A549 (cell line): ENCODE data around the gene CTSF. TPM values are rescaled to one million over a fixed set of nuclear protein-coding genes. Genes with fewer than 3 reads are reported as not detected.

ENCODE experiments used
- ATAC-seq, 2 experiments: fragments of 200-7000 bp in 1 of 2; fragments of >200 bp in 1 of 2; cut with Nextera tagmentation in 1 of 2; cut with Tn5 transposase in 1 of 2; 3 replicates each; pipeline versions ENCODE4 v1.8.0 to v1.9.1; 2018 to 2020; ENCODE audit warnings: mild to moderate bottlenecking in 1 of 2, moderate library complexity in 1 of 2
- CTCF ChIA-PET: fragments of 300-600 bp; sonication (Branson Sonifier 250); formaldehyde crosslinking; extraction: SDS; loops from one replicate; lab custom pipeline; 2021; ENCODE audit warnings: antibody characterized with exemption, inconsistent platforms; lab: Yijun Ruan, JAX
- POLR2A ChIA-PET: fragments of 350-600 bp; formaldehyde crosslinking; extraction: SDS; loops from one replicate; lab custom pipeline; 2021; ENCODE audit warnings: antibody characterized with exemption, inconsistent platforms; lab: Yijun Ruan, JAX
- DNase-seq, 2 experiments: peaks; one replicate each; pipeline versions ENCODE4 v3.0.0 to v3.0.0-alpha.2; 2011 to 2016; ENCODE audit warnings: low read depth in 1 of 2, low spot score in 1 of 2
- FAIRE-seq: peaks from 2 replicates; lab custom pipeline; 2011; peaks lifted over from hg19 to GRCh38; lab: Jason Lieb, UNC
- H3K27ac ChIP-seq, 2 experiments: fragments of >200 bp; sonication (Bioruptor Twin); formaldehyde crosslinking; 3 replicates each; pipeline ENCODE4 v1.5.1; 2016 to 2017
- H3K4me1 ChIP-seq: fragments of >200 bp; sonication (Bioruptor Twin); formaldehyde crosslinking; 3 replicates; pipeline ENCODE4 v1.6.1; 2016
- H3K4me2 ChIP-seq: fragments of >200 bp; sonication (Bioruptor Twin); formaldehyde crosslinking; 3 replicates; pipeline ENCODE4 v1.6.1; 2016
- H3K4me3 ChIP-seq: fragments of >200 bp; sonication (Bioruptor Twin); formaldehyde crosslinking; 3 replicates; pipeline ENCODE4 v1.5.1; 2016
- H3K9me3 ChIP-seq: fragments of >200 bp; sonication (Bioruptor Twin); formaldehyde crosslinking; 3 replicates; pipeline ENCODE4 v1.6.1; 2016
- CBX8 ChIP-seq: fragments of 200-600 bp; sonication (generic); IDR thresholded peaks from 2 replicates; pipeline ENCODE4 v1.6.1; 2016
- FOSL2 ChIP-seq, 2 experiments: fragments of 450-650 bp in 1 of 2; fragments of >200 bp in 1 of 2; sonication (Bioruptor Twin) in 1 of 2; formaldehyde crosslinking; IDR thresholded peaks; 2 replicates each; pipeline versions ENCODE4 v1.5.0 to v1.6.1; 2016 to 2020; ENCODE audit warnings: mild to moderate bottlenecking in 1 of 2, moderate library complexity in 1 of 2
- FOXS1 ChIP-seq: fragments of 250-450 bp; sonication (Bioruptor Pico); IDR thresholded peaks from 2 replicates; pipeline ENCODE4 v1.5.0; 2020; ENCODE audit warnings: mild to moderate bottlenecking, moderate library complexity
- HEYL ChIP-seq: fragments of 250-450 bp; sonication (Bioruptor Pico); IDR thresholded peaks from 2 replicates; pipeline ENCODE4 v1.8.0; 2021; ENCODE audit warnings: mild to moderate bottlenecking, moderate library complexity
- HOXA7 ChIP-seq: fragments of 250-450 bp; sonication (Bioruptor Pico); IDR thresholded peaks from 2 replicates; pipeline ENCODE4 v1.5.0; 2020; ENCODE audit warnings: mild to moderate bottlenecking, moderate library complexity
- HOXB13 ChIP-seq: fragments of 250-450 bp; sonication (Bioruptor Pico); IDR thresholded peaks from 2 replicates; pipeline ENCODE4 v1.5.0; 2020; ENCODE audit warnings: low read depth, mild to moderate bottlenecking, moderate library complexity
- HOXB5 ChIP-seq: fragments of 250-450 bp; sonication (Bioruptor Pico); IDR thresholded peaks from 2 replicates; pipeline ENCODE4 v1.5.0; 2020; ENCODE audit warnings: mild to moderate bottlenecking, moderate library complexity
- KDM1A ChIP-seq: fragments of 200-600 bp; sonication (generic); IDR thresholded peaks from 2 replicates; pipeline ENCODE4 v1.6.1; 2016; ENCODE audit warnings: low read depth, mild to moderate bottlenecking
- MYC ChIP-seq: IDR thresholded peaks from 2 replicates; pipeline ENCODE4 v1.6.1; 2012; ENCODE audit warnings: mild to moderate bottlenecking, inconsistent platforms, low read length, improper control_type of control experiment, borderline replicate concordance
- NPAS2 ChIP-seq: fragments of 250-450 bp; sonication (Bioruptor Pico); IDR thresholded peaks from 2 replicates; pipeline ENCODE4 v1.8.0; 2022; ENCODE audit warnings: mild to moderate bottlenecking, moderate library complexity, borderline replicate concordance
- PHF8 ChIP-seq: fragments of 200-600 bp; sonication (generic); IDR thresholded peaks from 2 replicates; pipeline ENCODE4 v1.6.1; 2016; ENCODE audit warnings: low read depth, mild to moderate bottlenecking, antibody characterized with exemption, moderate library complexity, borderline replicate concordance
- RAD21 ChIP-seq, 2 experiments: fragments of >200 bp in 1 of 2; sonication (Bioruptor Twin) in 1 of 2; formaldehyde crosslinking in 1 of 2; IDR thresholded peaks in 1 of 2; conservative IDR thresholded peaks in 1 of 2; 2 replicates in 1 of 2; 3 replicates in 1 of 2; pipeline ENCODE4 v1.6.1; 2012 to 2018; ENCODE audit warnings: inconsistent platforms in 1 of 2
- RCOR1 ChIP-seq: fragments of 150-350 bp; IDR thresholded peaks from 2 replicates; pipeline ENCODE4 v1.6.1; 2014; ENCODE audit warnings: antibody characterized with exemption, low read length, low read depth
- REST ChIP-seq: fragments of 200-600 bp; sonication (generic); IDR thresholded peaks from 2 replicates; pipeline ENCODE4 v1.6.1; 2016; ENCODE audit warnings: antibody characterized with exemption, mild to moderate bottlenecking, moderate library complexity
- SREBF2 ChIP-seq: fragments of 450-650 bp; IDR thresholded peaks from 2 replicates; pipeline ENCODE4 v1.6.1; 2014; ENCODE audit warnings: mild to moderate bottlenecking, moderate library complexity
- WGBS: methylation state at CpG from one replicate; pipeline ENCODE4 v1.1.6; 2017; ENCODE audit errors: missing lambda C conversion rate; 5-methylcytosine and 5-hydroxymethylcytosine counted together
- polyA plus RNA-seq, 4 experiments: library from polyadenylated mRNA; depleted of rRNA in 3 of 4; stranded (reverse); fragments of >200 nt; fragmentation: RNase III in 1 of 4; extraction: RNeasy Plus Mini Kit Qiagen cat#74134 plus additional on column Dnase treatment in 1 of 4; gene quantifications; 2 replicates in 3 of 4; 3 replicates in 1 of 4; pipeline ENCODE4 v1.2.3, GENCODE V29; 2011 to 2017

Gene CTSF
- polyA plus RNA-seq, 2 of the 4 experiments (the other 2 are of a cell fraction), result 19.2 to 29.8 TPM

DNA sequence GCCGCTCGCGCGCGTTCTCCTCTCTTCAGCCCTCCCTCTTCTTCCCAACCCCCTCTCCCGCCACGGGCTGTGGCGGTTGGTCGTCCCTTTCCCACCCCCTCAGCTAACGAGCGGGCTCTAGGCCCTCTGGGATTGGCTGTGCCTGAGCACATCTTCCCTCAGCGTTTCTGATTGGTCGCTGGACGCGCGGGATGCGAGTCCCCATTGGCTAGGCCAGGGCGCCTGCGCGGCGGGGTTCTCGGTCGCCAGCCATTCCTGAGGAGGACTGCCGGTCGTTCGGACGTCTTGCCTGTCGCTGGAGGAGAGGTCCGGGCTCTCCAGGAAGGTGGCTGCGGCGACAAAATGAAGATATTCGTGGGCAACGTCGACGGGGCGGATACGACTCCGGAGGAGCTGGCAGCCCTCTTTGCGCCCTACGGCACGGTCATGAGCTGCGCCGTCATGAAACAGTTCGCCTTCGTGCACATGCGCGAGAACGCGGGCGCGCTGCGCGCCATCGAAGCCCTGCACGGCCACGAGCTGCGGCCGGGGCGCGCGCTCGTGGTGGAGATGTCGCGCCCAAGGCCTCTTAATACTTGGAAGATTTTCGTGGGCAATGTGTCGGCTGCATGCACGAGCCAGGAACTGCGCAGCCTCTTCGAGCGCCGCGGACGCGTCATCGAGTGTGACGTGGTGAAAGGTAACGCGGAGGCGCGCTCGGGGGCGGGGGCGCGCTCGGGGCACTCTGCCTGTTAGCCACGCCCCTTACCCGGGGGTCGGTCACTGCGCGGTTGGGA lies 48.2 kb upstream of the CTSF start, which contains the start of gene RBM14 (continued):
- no peak for TF ChIP-seq RAD21 (conservative IDR thresholded peaks at IDR 0.05 in 1 of 2, IDR thresholded peaks at IDR 0.05 in 1 of 2)
- peak; percentile 67; the same call in 1 of the 2 replicates for TF ChIP-seq HEYL (CRISPR knock-in tag)
- 0 out of 2 replicates have a peak, but pooled peaks have one; percentile 33 for TF ChIP-seq FOXS1
- TF ChIP-seq KDM1A, result no peak

DNA sequence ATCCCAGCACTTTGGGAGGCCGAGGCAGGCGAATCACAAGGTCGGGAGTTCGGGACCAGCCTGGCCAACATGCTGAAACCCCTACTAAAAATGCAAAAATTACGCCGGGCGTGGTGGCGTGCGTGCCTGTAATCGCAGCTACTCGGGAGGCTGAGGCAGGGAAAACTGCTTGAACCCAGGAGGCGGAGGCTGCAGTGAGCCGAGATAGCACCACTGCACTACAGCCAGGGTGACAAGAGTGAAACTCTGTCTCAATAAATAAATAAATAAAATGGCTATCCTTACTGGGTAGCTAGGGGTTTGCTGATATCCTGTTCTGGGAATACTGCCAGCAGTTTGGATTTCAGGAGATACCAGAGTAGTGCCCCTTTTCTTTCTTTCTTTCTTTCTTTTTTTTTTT lies 45.7 kb upstream of the CTSF start:
- Histone ChIP-seq H3K4me2 (no peak overlapping the region), H3K4me3 (no peak overlapping the region), H3K4me1 (peaks cover 9% of the 10 kb centered on the region), H3K9me3 (no peaks in the 10 kb centered on the region), H3K27ac (no peak overlapping the region)
- ATAC-seq (no peak), DNase-seq (no peak), FAIRE-seq (no peak)
- 93% methylated on average over 13 of the region's 13 CpGs for WGBS
- ChIA-PET CTCF (interaction anchor here (0.9 to 2.4 kb wide), 5 partner anchors 18 to 206 kb away, joined by 3 to 8 read pairs (median 4); partner anchors contain the start of gene RBM4B), POLR2A (interaction anchor here (0.6 to 2.1 kb wide), 2 partner anchors 24 to 815 kb away, joined by 4 to 7 read pairs; partner anchors contain the start of gene RBM4)
- TF ChIP-seq RCOR1 (no peak), FOSL2 (IDR thresholded peaks at IDR 0.05) (no peak), FOSL2 (CRISPR knock-in tag; IDR thresholded peaks at IDR 0.05) (no peak), HOXB5 (CRISPR knock-in tag) (no peak), CBX8 (no peak), HOXB13 (CRISPR knock-in tag) (no peak), FOXS1 (no peak), NPAS2 (CRISPR knock-in tag) (no peak), HOXA7 (CRISPR knock-in tag) (no peak), REST (no peak), MYC (no peak)

GRCh38 chr11:66612458-66612857 lies 44.1 kb upstream of the CTSF start:
- ChIA-PET CTCF (interaction anchor here (0.7 to 2.4 kb wide), 4 partner anchors 22 to 66 kb away, joined by 3 to 8 read pairs (median 6); partner anchors contain the start of gene RBM4B), POLR2A (no interaction called here)
- WGBS, result 67% methylated on average over 1 of the region's 1 CpG

More at GRCh38 chr11:66612458-66612857, 44.1 kb upstream of the CTSF start:
- H3K9me3 ChIP-seq, result no peaks in the 10 kb centered on the region
- H3K4me3 ChIP-seq, result no peak overlapping the region
- no peak overlapping the region for H3K27ac ChIP-seq
- no peak overlapping the region for H3K4me2 ChIP-seq
- FAIRE-seq, result no peak
- TF ChIP-seq SREBF2, result no peak
- TF ChIP-seq PHF8, result no peak
- no peak for TF ChIP-seq MYC
- no peak for TF ChIP-seq FOXS1
- H3K4me1 ChIP-seq, result peaks cover 10% of the 10 kb centered on the region
- no peak for DNase-seq
- no peak for ATAC-seq
